Lung (tissue), 12 donors: Measurements from ENCODE around the gene SMARCA4. TPM values are rescaled to one million over a fixed set of nuclear protein-coding genes. Genes with fewer than 3 reads are reported as not detected.
A peak's percentile ranks its signal among the peaks of the same experiment; 100 is the strongest.

Source experiments
- ATAC-seq: fragments of 200-7000 bp; cut with Tn5 transposase; one replicate; pipeline ENCODE4 v1.9.1; 2020; ENCODE audit warnings: moderate number of reproducible peaks; ENCODE audit not compliant: insufficient read depth, low FRiP score
- DNase-seq, 3 donors: peaks; one replicate each; pipeline ENCODE4 v3.0.0-alpha.2; 2013 to 2017
- H3K27ac ChIP-seq, 2 donors: one replicate each; pipeline ENCODE4 v1.5.1; 2013; ENCODE audit warnings: mild to moderate bottlenecking in 2 of 2, moderate library complexity in 2 of 2, control low read depth in 1 of 2, inconsistent platforms in 1 of 2, low read depth in 1 of 2, low read length in 1 of 2
- H3K27me3 ChIP-seq, 3 donors: one replicate each; pipeline ENCODE4 v1.5.1; 2013; ENCODE audit warnings: low read length in 2 of 3; ENCODE audit not compliant: control insufficient read depth in 3 of 3, insufficient read depth in 3 of 3
- H3K36me3 ChIP-seq, 4 donors: one replicate each; pipeline ENCODE4 v1.5.1; 2013; ENCODE audit warnings: low read length in 4 of 4, mild to moderate bottlenecking in 1 of 4, moderate library complexity in 1 of 4; ENCODE audit not compliant: control insufficient read depth in 4 of 4, insufficient read depth in 4 of 4
- H3K4me1 ChIP-seq, 5 donors: one replicate each; pipeline ENCODE4 v1.5.1; 2013; ENCODE audit warnings: low read length in 5 of 5, mild to moderate bottlenecking in 2 of 5, moderate library complexity in 1 of 5; ENCODE audit not compliant: control insufficient read depth in 5 of 5, insufficient read depth in 5 of 5
- H3K4me3 ChIP-seq: one replicate; pipeline ENCODE4 v1.5.1; 2013; ENCODE audit warnings: mild to moderate bottlenecking, control low read depth, moderate library complexity
- H3K9ac ChIP-seq, 2 donors: one replicate each; pipeline ENCODE4 v1.5.1; 2013; ENCODE audit warnings: low read length in 2 of 2, control low read depth in 1 of 2; ENCODE audit not compliant: insufficient read depth in 1 of 2
- H3K9me3 ChIP-seq, 4 donors: one replicate each; pipeline ENCODE4 v1.5.1; 2013; ENCODE audit warnings: low read length in 3 of 4, mild to moderate bottlenecking in 1 of 4, moderate library complexity in 1 of 4; ENCODE audit not compliant: control insufficient read depth in 4 of 4, insufficient read depth in 3 of 4
- WGBS, 2 donors: extraction: QIAGEN DNeasy Blood & Tissue Kit; methylation state at CpG; one replicate each; pipeline ENCODE4 v1.1.7; 2013; 5-methylcytosine and 5-hydroxymethylcytosine counted together
- polyA plus RNA-seq, 2 donors: library from polyadenylated mRNA; stranded (reverse); fragments of 200-250 nt; gene quantifications; one replicate each; pipeline ENCODE4 v1.2.1, GENCODE V29; 2013
- total RNA-seq, 2 donors: library from RNA; depleted of rRNA in 1 of 2; stranded (reverse); fragments of >200 nt in 1 of 2; gene quantifications; one replicate each; pipeline ENCODE4 v1.2.1, GENCODE V29; 2014 to 2021
- TF ChIP-seq, protein P1 (sequence below): IDR thresholded peaks from 2 replicates; pipeline ENCODE4 v1.5.1; 2012; ENCODE audit warnings: mild to moderate bottlenecking; ENCODE audit errors: control extremely low read depth, extremely low read depth
- donor health status: control.
- donor health status: control.
- donor health status: Bipolar disorder and iron deficiency.
- donor health status: healthy.
- donor health status: DM: yes; HTN: yes; CAD: no.

Gene SMARCA4
- total and polyA plus RNA-seq, 4 donors: 52.3 to 116 (median 91.1) TPM

DNA sequence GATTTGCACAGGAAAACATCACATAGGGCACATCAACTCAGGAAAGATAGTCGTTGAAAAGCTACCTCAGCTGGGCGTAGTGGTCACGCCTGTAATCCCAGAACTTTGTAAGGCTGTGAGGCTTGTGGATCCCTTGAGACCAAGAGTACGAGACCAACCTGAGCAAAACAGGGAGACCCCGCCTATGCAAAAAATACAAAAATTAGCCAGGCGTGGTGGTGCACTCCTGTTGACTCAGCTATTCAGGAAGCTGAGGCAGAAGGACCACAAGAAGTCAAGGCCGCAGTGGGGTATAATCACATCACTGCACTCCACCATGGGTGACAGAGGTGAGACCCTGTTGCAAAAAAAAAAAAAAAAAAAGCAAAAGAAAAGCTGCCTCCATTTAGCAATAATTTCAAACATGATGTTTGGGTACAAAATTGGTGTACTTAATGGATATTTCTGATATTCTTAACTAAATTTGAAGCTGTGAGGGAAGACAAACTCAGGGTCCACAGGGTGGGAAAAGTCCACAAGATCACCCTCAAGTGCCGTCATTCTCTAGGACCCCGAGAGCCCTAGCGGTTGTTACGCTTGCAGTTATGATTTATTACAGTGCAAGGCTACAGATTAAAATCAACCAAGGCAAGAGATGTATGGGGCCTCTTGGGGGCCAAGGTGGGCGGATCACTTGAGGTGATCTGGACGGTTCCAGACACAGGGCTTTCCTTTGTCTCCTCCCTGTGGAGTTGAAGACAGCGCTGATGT is 86.0 kb downstream of the SMARCA4 start:
- no peak overlapping the region for H3K27ac ChIP-seq
- 95 to 96% methylated on average over 14 of the region's 14 CpGs for WGBS, 2 donors
- peaks cover 0 to 2% (median 0%) of the 10 kb centered on the region in 4 donors for H3K9me3 ChIP-seq
- DNase-seq (no peak), ATAC-seq (no peak)
- no peak overlapping the region for H3K4me3 ChIP-seq
- H3K9ac ChIP-seq: no peak overlapping the region
- peaks cover 0 to 3% (median 0%) of the 10 kb centered on the region in 5 donors for H3K4me1 ChIP-seq
- peaks cover 4 to 31% (median 23%) of the 10 kb centered on the region in 4 donors for H3K36me3 ChIP-seq
- H3K27me3 ChIP-seq: no peaks in the 10 kb centered on the region
- TF ChIP-seq, protein P1, sequence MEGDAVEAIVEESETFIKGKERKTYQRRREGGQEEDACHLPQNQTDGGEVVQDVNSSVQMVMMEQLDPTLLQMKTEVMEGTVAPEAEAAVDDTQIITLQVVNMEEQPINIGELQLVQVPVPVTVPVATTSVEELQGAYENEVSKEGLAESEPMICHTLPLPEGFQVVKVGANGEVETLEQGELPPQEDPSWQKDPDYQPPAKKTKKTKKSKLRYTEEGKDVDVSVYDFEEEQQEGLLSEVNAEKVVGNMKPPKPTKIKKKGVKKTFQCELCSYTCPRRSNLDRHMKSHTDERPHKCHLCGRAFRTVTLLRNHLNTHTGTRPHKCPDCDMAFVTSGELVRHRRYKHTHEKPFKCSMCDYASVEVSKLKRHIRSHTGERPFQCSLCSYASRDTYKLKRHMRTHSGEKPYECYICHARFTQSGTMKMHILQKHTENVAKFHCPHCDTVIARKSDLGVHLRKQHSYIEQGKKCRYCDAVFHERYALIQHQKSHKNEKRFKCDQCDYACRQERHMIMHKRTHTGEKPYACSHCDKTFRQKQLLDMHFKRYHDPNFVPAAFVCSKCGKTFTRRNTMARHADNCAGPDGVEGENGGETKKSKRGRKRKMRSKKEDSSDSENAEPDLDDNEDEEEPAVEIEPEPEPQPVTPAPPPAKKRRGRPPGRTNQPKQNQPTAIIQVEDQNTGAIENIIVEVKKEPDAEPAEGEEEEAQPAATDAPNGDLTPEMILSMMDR: no peak

DNA sequence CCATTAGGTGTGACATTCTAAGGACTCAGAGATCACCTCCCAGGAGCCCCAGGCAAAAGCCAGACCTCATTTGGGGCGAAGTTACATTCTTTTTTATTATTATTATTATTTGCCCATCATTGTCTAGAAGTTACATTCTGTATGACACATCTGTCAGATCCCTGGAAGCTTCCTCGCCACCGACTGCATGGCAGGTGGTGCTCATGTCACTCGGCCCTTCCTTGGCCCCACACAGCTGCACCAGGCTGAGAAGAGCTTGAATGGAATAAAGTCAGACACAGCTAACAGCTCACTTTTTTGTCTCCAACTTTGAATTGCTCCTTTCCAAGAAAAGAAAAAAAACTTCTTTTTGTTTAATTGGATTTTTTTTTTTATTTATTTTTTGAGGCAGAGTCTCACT is 87.0 kb downstream of the SMARCA4 start:
- H3K9ac ChIP-seq: no peak overlapping the region
- WGBS, 2 donors: 92 to 93% methylated on average over 4 of the region's 4 CpGs

DNA sequence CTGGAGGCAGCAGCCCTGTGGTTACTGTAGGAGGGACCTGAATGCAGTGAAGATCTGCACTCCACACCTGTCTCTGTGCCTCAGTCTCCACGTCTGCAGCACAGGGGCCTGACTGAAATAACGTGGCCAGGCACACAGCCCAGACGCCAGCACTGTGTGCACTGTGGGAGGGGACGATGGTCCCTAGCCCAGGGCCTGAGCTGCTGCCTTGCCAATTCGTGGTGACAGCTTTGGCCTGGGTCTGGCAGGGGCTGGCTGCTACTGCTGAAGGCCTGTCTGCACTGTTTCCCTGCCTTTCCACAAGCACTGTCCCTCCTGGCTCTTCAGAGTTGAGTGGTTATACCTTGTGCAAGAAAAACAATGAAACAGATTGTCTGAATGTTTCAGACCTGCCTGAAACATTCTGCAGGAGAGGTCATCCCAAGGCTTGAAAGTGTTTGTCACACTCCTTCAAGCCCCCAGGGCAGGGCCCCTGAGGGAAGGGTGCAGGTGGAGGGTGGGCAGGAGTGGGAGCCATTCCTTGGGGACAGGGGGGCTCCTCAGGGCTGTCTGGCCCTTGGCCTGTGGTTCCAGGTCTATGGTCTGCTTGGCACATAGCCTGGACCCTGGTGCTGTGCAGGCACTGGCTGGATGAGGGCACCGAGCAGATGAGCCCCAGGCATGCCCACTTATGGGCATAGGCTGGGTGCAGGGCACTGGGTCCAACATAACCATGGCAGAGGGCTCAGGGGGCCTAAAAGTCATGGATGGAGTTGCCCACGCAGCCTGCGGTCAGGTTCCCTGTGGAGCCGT is 89.7 kb downstream of the SMARCA4 start:
- Histone ChIP-seq H3K27me3 (no peaks in the 10 kb centered on the region), H3K4me1 (no peaks in the 10 kb centered on the region), H3K9me3 (no peaks in the 10 kb centered on the region), H3K36me3 (peaks cover 0 to 29% (median 20%) of the 10 kb centered on the region in 4 donors), H3K4me3 (no peak overlapping the region), H3K9ac (no peak overlapping the region), H3K27ac (no peak overlapping the region)
- ATAC-seq (no peak), DNase-seq (peak; percentile 11 to 44 (median 31))
- TF ChIP-seq, protein P1: no peak
- WGBS, 2 donors: 89 to 90% methylated on average over 9 of the region's 9 CpGs

More for the DNA sequence above, 87.0 kb downstream of the SMARCA4 start:
- H3K4me1 ChIP-seq: no peaks in the 10 kb centered on the region
- H3K27me3 ChIP-seq: no peaks in the 10 kb centered on the region
- ATAC-seq (no peak), DNase-seq (no peak)
- TF ChIP-seq, protein P1: no peak
- no peak overlapping the region for H3K27ac ChIP-seq
- no peak overlapping the region for H3K4me3 ChIP-seq
- H3K9me3 ChIP-seq: peaks cover 0 to 2% (median 0%) of the 10 kb centered on the region in 4 donors
- H3K36me3 ChIP-seq: peaks cover 4 to 23% (median 21%) of the 10 kb centered on the region in 4 donors
